ENCODE data around the gene DDX56. TPM values are rescaled to one million over a fixed set of nuclear protein-coding genes. Genes with fewer than 3 reads are reported as not detected.

DDX56 gene
- total RNA-seq, 6 donors from 2014 or later, result 37.6 to 105 (median 57.0) TPM

DNA sequence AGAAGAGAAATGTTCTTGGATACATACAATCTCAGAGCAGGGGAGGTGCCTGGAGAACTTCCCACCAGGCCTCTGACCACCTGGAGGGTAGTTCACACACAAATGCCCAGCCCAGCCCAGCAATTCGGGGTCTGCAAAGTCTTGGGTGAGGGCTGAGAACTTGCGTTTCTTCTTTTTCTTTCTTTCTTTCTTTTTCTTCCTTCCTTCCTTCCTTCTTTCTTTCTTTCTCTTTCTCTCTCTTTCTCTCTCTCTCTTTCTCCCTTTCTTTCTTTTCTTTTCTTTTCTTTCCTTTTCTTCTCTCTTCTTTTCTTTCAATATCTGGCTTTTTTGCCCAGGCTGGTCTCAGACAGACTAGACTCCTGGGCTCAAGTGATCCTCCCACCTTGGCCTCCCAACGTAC lies 54.9 kb downstream of the DDX56 start:
- 63 to 76% methylated on average over 3 of the region's 3 CpGs for WGBS, 2 donors
- no peaks in the 10 kb centered on the region for H3K9me3 ChIP-seq
- H3K4me1 ChIP-seq, result no peaks in the 10 kb centered on the region
- H3K27ac ChIP-seq, result no peak overlapping the region
- H3K27me3 ChIP-seq, result no peaks in the 10 kb centered on the region
- DNase-seq, result no peak
- no peaks in the 10 kb centered on the region for H3K36me3 ChIP-seq
- TF ChIP-seq CTCF (IDR thresholded peaks at IDR 0.05), result no peak
- no peak overlapping the region for H3K4me3 ChIP-seq
- no peak for ATAC-seq (ENCODE audit: low FRiP score in 2 of 2)

GRCh38 chr7:44517175-44517574 lies 56.5 kb downstream of the DDX56 start:
- no peaks in the 10 kb centered on the region for H3K27me3 ChIP-seq
- no peak for TF ChIP-seq EP300 (IDR thresholded peaks at IDR 0.05)
- no peak for TF ChIP-seq POLR2AphosphoS5 (IDR thresholded peaks at IDR 0.05)
- TF ChIP-seq POLR2A (IDR thresholded peaks at IDR 0.05), result no peak
- no peak for ATAC-seq (ENCODE audit: low FRiP score in 2 of 2)
- H3K4me3 ChIP-seq, result no peak overlapping the region
- no peak overlapping the region for H3K27ac ChIP-seq
- no peaks in the 10 kb centered on the region for H3K4me1 ChIP-seq
- no peaks in the 10 kb centered on the region for H3K36me3 ChIP-seq
- no peak for DNase-seq
- no peaks in the 10 kb centered on the region for H3K9me3 ChIP-seq
- WGBS, 2 donors, result 81 to 93% methylated on average over 5 to 8 of the region's 8 CpGs

Other genes with a start within 250 kb of the DDX56 start
- 1 to 10 TPM in 1 of 6 donors, under 1 TPM in 2, not detected in 3; 0.09 to 1.8 (median 0.27) TPM for gene CAMK2B, start 248.3 kb downstream of the DDX56 start, total RNA-seq
- gene NUDCD3, start 83.2 kb downstream of the DDX56 start, total RNA-seq, result 100 to 1,000 TPM in 1 of 6 donors, 10 to 100 TPM in 5; 48.5 to 104 (median 56.3) TPM
- gene NPC1L1, start 32.6 kb downstream of the DDX56 start, total RNA-seq, result under 1 TPM in 3 of 6 donors, not detected in 3; 0.06 to 0.55 (median 0.30) TPM
- gene TMED4, start 8.3 kb upstream of the DDX56 start, total RNA-seq, result 100 to 1,000 TPM in 4 of 6 donors, 10 to 100 TPM in 2; 78.8 to 205 (median 126) TPM
- 100 to 1,000 TPM in 4 of 6 donors, 10 to 100 TPM in 2; 76.1 to 160 (median 134) TPM for gene OGDH, start 32.7 kb upstream of the DDX56 start, total RNA-seq
- gene ZMIZ2, start 174.9 kb upstream of the DDX56 start, total RNA-seq, result 100 to 1,000 TPM in 2 of 6 donors, 10 to 100 TPM in 4; 27.0 to 161 (median 85.7) TPM
- gene PPIA, start 222.8 kb upstream of the DDX56 start, total RNA-seq, result 1,000 to 10,000 TPM in 5 of 6 donors, 100 to 1,000 TPM in 1; 351 to 1,606 (median 1,253) TPM